SK-N-SH (cell line): ENCODE results near the gene GBX1.

ENCODE experiments used
- RAD21 ChIP-seq: IDR thresholded peaks from 2 replicates; pipeline ENCODE4 v1.6.1; 2012; ENCODE audit warnings: mild to moderate bottlenecking, low read length
- TF ChIP-seq, protein P1 (sequence below): fragments of 200-600 bp; sonication (generic); IDR thresholded peaks from 2 replicates; pipeline ENCODE4 v1.6.1; 2017; ENCODE audit warnings: antibody characterized with exemption, mild to moderate bottlenecking, moderate library complexity

DNA sequence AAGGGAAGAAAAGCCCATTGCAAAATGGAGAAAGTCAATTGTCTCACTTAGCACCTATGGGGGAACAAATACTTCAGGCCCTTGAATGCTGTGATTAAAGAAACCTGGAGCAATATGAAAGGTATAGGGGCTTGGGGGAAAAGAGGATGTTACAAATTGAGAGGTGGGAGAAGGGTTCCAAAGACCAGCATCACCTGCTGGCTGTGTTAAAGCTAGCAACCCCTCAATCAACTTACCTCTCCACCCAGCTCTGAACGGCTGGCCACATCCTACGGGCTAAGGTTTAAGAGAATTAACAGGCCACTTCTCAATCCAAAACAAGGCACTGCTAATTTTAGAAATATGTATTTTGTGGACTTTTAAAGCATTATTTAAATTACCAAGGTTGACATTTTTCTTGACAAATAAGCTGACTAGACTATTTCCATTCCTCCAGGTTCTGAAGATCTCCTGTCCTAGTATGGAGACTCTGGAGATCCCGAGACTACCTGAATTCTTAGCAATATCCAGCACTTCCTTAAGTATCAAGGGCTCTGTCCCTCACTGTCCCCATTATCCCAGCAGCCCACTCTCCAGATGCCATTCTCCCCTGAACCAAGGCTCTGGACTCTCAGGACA lies 43.8 kb upstream of the GBX1 start:
- TF ChIP-seq, protein P1, sequence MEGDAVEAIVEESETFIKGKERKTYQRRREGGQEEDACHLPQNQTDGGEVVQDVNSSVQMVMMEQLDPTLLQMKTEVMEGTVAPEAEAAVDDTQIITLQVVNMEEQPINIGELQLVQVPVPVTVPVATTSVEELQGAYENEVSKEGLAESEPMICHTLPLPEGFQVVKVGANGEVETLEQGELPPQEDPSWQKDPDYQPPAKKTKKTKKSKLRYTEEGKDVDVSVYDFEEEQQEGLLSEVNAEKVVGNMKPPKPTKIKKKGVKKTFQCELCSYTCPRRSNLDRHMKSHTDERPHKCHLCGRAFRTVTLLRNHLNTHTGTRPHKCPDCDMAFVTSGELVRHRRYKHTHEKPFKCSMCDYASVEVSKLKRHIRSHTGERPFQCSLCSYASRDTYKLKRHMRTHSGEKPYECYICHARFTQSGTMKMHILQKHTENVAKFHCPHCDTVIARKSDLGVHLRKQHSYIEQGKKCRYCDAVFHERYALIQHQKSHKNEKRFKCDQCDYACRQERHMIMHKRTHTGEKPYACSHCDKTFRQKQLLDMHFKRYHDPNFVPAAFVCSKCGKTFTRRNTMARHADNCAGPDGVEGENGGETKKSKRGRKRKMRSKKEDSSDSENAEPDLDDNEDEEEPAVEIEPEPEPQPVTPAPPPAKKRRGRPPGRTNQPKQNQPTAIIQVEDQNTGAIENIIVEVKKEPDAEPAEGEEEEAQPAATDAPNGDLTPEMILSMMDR, result no peak
- no peak for TF ChIP-seq RAD21
